ENCODE data around the gene GRM8. TPM values are rescaled to one million over a fixed set of nuclear protein-coding genes. Genes with fewer than 3 reads are reported as not detected.
A peak's percentile ranks its signal among the peaks of the same experiment; 100 is the strongest.
"Not testable (repeated sequence)": the region's sequence is repeated elsewhere in the genome, so short reads cannot be mapped to it uniquely, and the experiment has no call there.

Gene GRM8
- total RNA-seq, 1 experiment from 2014 or later = 0.40 TPM

DNA sequence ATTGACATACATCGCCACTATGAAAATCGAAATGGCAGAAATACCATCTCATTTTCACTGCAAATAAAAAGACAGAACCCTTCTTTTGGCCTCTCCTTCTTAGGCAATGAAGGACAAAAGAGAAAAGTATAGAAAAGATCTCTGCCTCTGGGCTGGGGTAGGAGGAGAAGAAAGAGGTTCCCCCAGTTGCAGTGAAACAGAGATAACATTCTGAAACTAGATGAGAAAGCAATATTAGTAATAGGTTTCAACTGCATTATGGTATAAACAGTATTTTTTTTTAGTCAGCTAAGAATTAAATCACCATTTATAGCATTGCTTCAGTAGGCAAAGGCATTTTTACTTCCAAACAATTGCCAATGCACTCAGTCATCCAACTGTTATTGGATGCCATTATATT is 347.5 kb downstream of the GRM8 start:
- CTCF ChIA-PET; BruUV-seq (replicated peaks); H3K27ac Mint-ChIP-seq (ENCODE audit: unreplicated experiment); H3K9me3 Mint-ChIP-seq (ENCODE audit: low read depth, unreplicated experiment); intact Hi-C loops (cut with micrococcal nuclease; ENCODE audit: unreplicated experiment); H3K4me3 Mint-ChIP-seq (ENCODE audit: low read depth, unreplicated experiment); DNase-seq; H3K36me3 Mint-ChIP-seq (ENCODE audit: insufficient read depth, unreplicated experiment): not testable (repeated sequence)
- Mint-ChIP-seq H3K4me1 (ENCODE audit: low read depth, unreplicated experiment) (peaks cover 26% of the 10 kb centered on the region), H3K27me3 (ENCODE audit: unreplicated experiment) (peaks cover 13% of the 10 kb centered on the region)

GRCh38 chr7:126901041-126901765 is 351.5 kb downstream of the GRM8 start:
- CTCF ChIA-PET; H3K27ac Mint-ChIP-seq (ENCODE audit: unreplicated experiment); H3K36me3 Mint-ChIP-seq (ENCODE audit: insufficient read depth, unreplicated experiment); BruUV-seq (replicated peaks); H3K9me3 Mint-ChIP-seq (ENCODE audit: low read depth, unreplicated experiment); H3K4me3 Mint-ChIP-seq (ENCODE audit: low read depth, unreplicated experiment); H3K27me3 Mint-ChIP-seq (ENCODE audit: unreplicated experiment): not testable (repeated sequence)
- peaks cover 18% of the 10 kb centered on the region for H3K4me1 Mint-ChIP-seq (ENCODE audit: low read depth, unreplicated experiment)
- intact Hi-C loops (cut with micrococcal nuclease; ENCODE audit: unreplicated experiment) = loop anchor here (2.0 to 5.0 kb wide), 2 partner anchors 99 to 168 kb away; no protein-coding TSS in a partner anchor
- DNase-seq = peak; percentile 13

DNA sequence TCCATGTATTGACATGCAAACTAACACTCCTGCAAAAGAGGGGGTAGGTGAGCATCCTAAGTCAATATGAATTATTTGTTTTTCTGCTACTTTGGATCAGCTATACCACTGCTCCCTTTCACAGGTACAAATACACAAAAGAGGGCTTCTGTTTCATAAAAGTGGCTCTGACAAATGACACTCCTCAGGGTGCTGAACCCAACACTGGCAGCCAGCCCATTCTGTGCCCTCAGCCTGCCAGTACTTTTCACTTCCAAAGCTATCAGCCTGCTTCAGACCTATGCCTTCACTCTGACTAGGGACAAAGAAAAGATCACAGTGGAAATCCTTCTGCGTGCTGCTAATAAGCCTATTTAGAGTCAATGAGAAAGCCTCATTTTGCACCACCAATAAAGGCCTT is 364.8 kb downstream of the GRM8 start:
- H3K27me3 Mint-ChIP-seq (ENCODE audit: unreplicated experiment); DNase-seq; H3K27ac Mint-ChIP-seq (ENCODE audit: unreplicated experiment); H3K36me3 Mint-ChIP-seq (ENCODE audit: insufficient read depth, unreplicated experiment); intact Hi-C loops (cut with micrococcal nuclease; ENCODE audit: unreplicated experiment); BruUV-seq (replicated peaks); H3K9me3 Mint-ChIP-seq (ENCODE audit: low read depth, unreplicated experiment); H3K4me3 Mint-ChIP-seq (ENCODE audit: low read depth, unreplicated experiment); CTCF ChIA-PET: not testable (repeated sequence)
- peaks cover 14% of the 10 kb centered on the region for H3K4me1 Mint-ChIP-seq (ENCODE audit: low read depth, unreplicated experiment)

- BruUV-seq (replicated peaks); H3K27ac Mint-ChIP-seq (ENCODE audit: unreplicated experiment); H3K9me3 Mint-ChIP-seq (ENCODE audit: low read depth, unreplicated experiment); DNase-seq; H3K4me3 Mint-ChIP-seq (ENCODE audit: low read depth, unreplicated experiment); H3K36me3 Mint-ChIP-seq (ENCODE audit: insufficient read depth, unreplicated experiment); H3K27me3 Mint-ChIP-seq (ENCODE audit: unreplicated experiment); CTCF ChIA-PET; intact Hi-C loops (cut with micrococcal nuclease; ENCODE audit: unreplicated experiment): not testable (repeated sequence)
- peaks cover 14% of the 10 kb centered on the region for H3K4me1 Mint-ChIP-seq (ENCODE audit: low read depth, unreplicated experiment)
These were observed 365.2 kb downstream of the GRM8 start for GRCh38 chr7:126887560-126887959.

- BruUV-seq (replicated peaks); H3K4me3 Mint-ChIP-seq (ENCODE audit: low read depth, unreplicated experiment); intact Hi-C loops (cut with micrococcal nuclease; ENCODE audit: unreplicated experiment); H3K27ac Mint-ChIP-seq (ENCODE audit: unreplicated experiment); H3K9me3 Mint-ChIP-seq (ENCODE audit: low read depth, unreplicated experiment); H3K27me3 Mint-ChIP-seq (ENCODE audit: unreplicated experiment); H3K36me3 Mint-ChIP-seq (ENCODE audit: insufficient read depth, unreplicated experiment); DNase-seq: not testable (repeated sequence)
- CTCF ChIA-PET = interaction anchor here (1.2 kb wide), 1 partner anchor 80 kb away, joined by 3 read pairs; no protein-coding TSS in a partner anchor
- H3K4me1 Mint-ChIP-seq (ENCODE audit: low read depth, unreplicated experiment) = peaks cover 13% of the 10 kb centered on the region
These were observed 370.0 kb downstream of the GRM8 start for GRCh38 chr7:126882730-126883129.

DNA sequence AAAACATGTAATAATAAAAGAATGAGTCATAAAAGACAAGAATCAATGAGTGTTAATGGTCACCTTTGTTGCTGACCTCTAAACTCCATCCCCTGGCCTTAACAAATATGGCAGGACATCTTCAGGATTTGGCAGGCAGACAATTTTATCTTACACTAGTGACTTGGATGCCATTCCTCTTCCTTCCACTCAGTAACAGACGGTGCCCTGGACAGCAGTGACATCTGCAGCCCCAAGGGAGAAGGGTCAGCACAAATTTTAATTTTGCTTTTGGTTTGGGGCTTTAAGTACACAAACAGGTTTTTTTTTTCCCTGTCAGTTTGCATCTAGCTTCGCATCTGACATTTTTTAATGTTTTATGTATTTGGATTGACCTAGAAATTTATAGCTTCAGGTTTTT is 370.8 kb downstream of the GRM8 start:
- H3K4me1 Mint-ChIP-seq (ENCODE audit: low read depth, unreplicated experiment); DNase-seq; H3K27me3 Mint-ChIP-seq (ENCODE audit: unreplicated experiment); BruUV-seq (replicated peaks); intact Hi-C loops (cut with micrococcal nuclease; ENCODE audit: unreplicated experiment); H3K4me3 Mint-ChIP-seq (ENCODE audit: low read depth, unreplicated experiment); H3K36me3 Mint-ChIP-seq (ENCODE audit: insufficient read depth, unreplicated experiment); H3K27ac Mint-ChIP-seq (ENCODE audit: unreplicated experiment); CTCF ChIA-PET; H3K9me3 Mint-ChIP-seq (ENCODE audit: low read depth, unreplicated experiment): not testable (repeated sequence)

DNA sequence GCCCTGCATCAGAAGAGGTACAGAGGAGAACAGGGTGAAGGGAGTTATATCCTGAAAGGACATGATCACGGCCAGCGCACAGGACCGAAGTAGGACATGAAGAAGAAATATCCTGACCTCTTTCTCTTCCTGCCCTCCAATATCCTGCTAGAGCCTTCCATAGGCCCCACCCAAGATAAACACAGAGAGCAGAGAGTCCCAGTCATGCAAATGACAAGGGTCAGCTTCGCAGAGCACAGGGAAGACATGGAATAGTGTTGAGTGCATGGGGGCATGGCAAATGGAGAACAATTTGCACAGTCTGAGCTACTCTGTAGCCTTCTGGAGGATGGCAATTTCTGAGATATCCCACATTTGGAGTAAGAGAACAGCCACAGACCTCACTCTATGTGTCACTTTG is 371.4 kb downstream of the GRM8 start:
- TF ChIP-seq, protein P1, sequence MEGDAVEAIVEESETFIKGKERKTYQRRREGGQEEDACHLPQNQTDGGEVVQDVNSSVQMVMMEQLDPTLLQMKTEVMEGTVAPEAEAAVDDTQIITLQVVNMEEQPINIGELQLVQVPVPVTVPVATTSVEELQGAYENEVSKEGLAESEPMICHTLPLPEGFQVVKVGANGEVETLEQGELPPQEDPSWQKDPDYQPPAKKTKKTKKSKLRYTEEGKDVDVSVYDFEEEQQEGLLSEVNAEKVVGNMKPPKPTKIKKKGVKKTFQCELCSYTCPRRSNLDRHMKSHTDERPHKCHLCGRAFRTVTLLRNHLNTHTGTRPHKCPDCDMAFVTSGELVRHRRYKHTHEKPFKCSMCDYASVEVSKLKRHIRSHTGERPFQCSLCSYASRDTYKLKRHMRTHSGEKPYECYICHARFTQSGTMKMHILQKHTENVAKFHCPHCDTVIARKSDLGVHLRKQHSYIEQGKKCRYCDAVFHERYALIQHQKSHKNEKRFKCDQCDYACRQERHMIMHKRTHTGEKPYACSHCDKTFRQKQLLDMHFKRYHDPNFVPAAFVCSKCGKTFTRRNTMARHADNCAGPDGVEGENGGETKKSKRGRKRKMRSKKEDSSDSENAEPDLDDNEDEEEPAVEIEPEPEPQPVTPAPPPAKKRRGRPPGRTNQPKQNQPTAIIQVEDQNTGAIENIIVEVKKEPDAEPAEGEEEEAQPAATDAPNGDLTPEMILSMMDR (IDR thresholded peaks at IDR 0.05; ENCODE audit: unreplicated experiment) = no peak
- no peaks in the 10 kb centered on the region for H3K27me3 Mint-ChIP-seq (ENCODE audit: unreplicated experiment)
- no TSS peak for BruUV-seq (replicated peaks)
- CTCF ChIA-PET = interaction anchor here (0.6 kb wide), 1 partner anchor 21 kb away, joined by 3 read pairs; no protein-coding TSS in a partner anchor
- peaks cover 4% of the 10 kb centered on the region for H3K9me3 Mint-ChIP-seq (ENCODE audit: low read depth, unreplicated experiment)
- DNase-seq = no peak
- H3K27ac Mint-ChIP-seq (ENCODE audit: unreplicated experiment) = no peak overlapping the region
- intact Hi-C loops (cut with micrococcal nuclease; ENCODE audit: unreplicated experiment) = no loop called here
- H3K36me3 Mint-ChIP-seq (ENCODE audit: insufficient read depth, unreplicated experiment) = no peaks in the 10 kb centered on the region
- H3K4me1 Mint-ChIP-seq (ENCODE audit: low read depth, unreplicated experiment) = no peaks in the 10 kb centered on the region
- H3K4me3 Mint-ChIP-seq (ENCODE audit: low read depth, unreplicated experiment) = no peak overlapping the region

GRCh38 chr7:126876536-126876935 is 376.2 kb downstream of the GRM8 start:
- DNase-seq; H3K4me3 Mint-ChIP-seq (ENCODE audit: low read depth, unreplicated experiment); H3K27me3 Mint-ChIP-seq (ENCODE audit: unreplicated experiment); intact Hi-C loops (cut with micrococcal nuclease; ENCODE audit: unreplicated experiment); H3K27ac Mint-ChIP-seq (ENCODE audit: unreplicated experiment); H3K9me3 Mint-ChIP-seq (ENCODE audit: low read depth, unreplicated experiment); H3K4me1 Mint-ChIP-seq (ENCODE audit: low read depth, unreplicated experiment); CTCF ChIA-PET; H3K36me3 Mint-ChIP-seq (ENCODE audit: insufficient read depth, unreplicated experiment); BruUV-seq (replicated peaks): not testable (repeated sequence)
